ENCODE measurements around the gene RBM19. TPM values are rescaled to one million over a fixed set of nuclear protein-coding genes. Genes with fewer than 3 reads are reported as not detected.

Gene RBM19
- total and polyA plus RNA-seq, 2 of the 4 experiments (the other 2 are of a cell fraction), result 18.7 to 19.2 TPM

DNA sequence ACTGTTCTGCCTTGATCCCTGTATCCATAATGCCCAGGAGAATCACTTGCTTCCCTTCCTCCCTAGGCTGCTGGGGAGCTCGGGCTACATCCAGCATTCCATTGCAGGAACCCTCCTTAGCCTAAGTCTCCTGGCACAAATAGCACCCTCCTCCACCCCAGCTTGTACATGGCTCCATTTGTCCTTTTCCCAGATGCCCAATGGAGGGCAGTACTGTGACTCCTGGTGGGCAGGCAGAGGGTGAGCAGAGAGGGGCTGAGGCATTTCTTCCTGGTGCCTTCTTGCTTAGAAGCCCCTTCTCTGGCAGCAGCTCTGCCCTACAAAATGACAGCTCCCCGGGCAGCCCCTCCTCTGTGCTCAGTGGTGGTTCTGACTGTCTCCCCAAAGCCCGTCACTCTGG is 86.5 kb downstream of the RBM19 start:
- Histone ChIP-seq H3K4ac (ENCODE audit: low read depth, low read length) (no peak overlapping the region), H3K4me2 (ENCODE audit: low read depth, low read length) (no peak overlapping the region), H2AFZ (replicated peaks; ENCODE audit: low read length, poor library complexity) (no peak overlapping the region), H3K18ac (ENCODE audit: low read depth, low read length) (no peak overlapping the region), H4K8ac (ENCODE audit: low read depth in 2 of 2, low read length in 2 of 2) (no peak overlapping the region), H3K56ac (ENCODE audit: extremely low read depth, insufficient read depth, low read length) (no peak overlapping the region), H4K5ac (ENCODE audit: low read depth, low read length) (no peak overlapping the region), H3K9ac (ENCODE audit: low read depth, low read length) (no peak overlapping the region), H2BK20ac (ENCODE audit: low read depth, low read length) (no peak overlapping the region), H4K20me1 (ENCODE audit: insufficient read depth, low read length) (0 out of 2 replicates have a peak, but pooled peaks cover 4% of the 10 kb centered on the region), H3K36me3 (ENCODE audit: control insufficient read depth, insufficient read depth, low read length) (peaks cover 2% of the 10 kb centered on the region; the same call in 1 of the 2 replicates), H2BK15ac (ENCODE audit: low read depth, low read length) (no peak overlapping the region), H3K23ac (ENCODE audit: low read depth, low read length) (no peak overlapping the region), H2AK9ac (replicated peaks; ENCODE audit: low read depth, low read length, poor library complexity) (no peak overlapping the region), H3K4me3 (ENCODE audit: insufficient read depth, low read depth, low read length) (no peak overlapping the region), H3K79me1 (ENCODE audit: low read depth in 1 of 2, low read length in 2 of 2) (no peaks in the 10 kb centered on the region), H4K91ac (ENCODE audit: insufficient read depth, low read depth, low read length) (no peak overlapping the region), H2BK5ac (ENCODE audit: low read depth, low read length, poor library complexity, severe bottlenecking) (no peak overlapping the region), H3K27me3 (ENCODE audit: control insufficient read depth, insufficient read depth, low read length) (no peaks in the 10 kb centered on the region), H3K9me3 (ENCODE audit: control insufficient read depth, insufficient read depth, low read length) (peaks cover 2% of the 10 kb centered on the region; the same call in 1 of the 2 replicates), H3K4me1 (ENCODE audit: control insufficient read depth, insufficient read depth, low read length) (peaks cover 10% of the 10 kb centered on the region), H3K14ac (replicated peaks; ENCODE audit: low read depth, low read length) (no peak overlapping the region), H2BK120ac (ENCODE audit: low read depth, low read length) (no peak overlapping the region), H3K27ac (ENCODE audit: insufficient read depth, low read length) (no peak overlapping the region), H2AK5ac (ENCODE audit: low read depth, low read length) (no peak overlapping the region), H3K9me1 (ENCODE audit: insufficient read depth, low read length) (peaks cover 15% of the 10 kb centered on the region)
- intact Hi-C loops (cut with micrococcal nuclease), result no loop called here
- no peak for TF ChIP-seq CHD1 (IDR thresholded peaks at IDR 0.05; ENCODE audit: low read depth, low read length)
- TF ChIP-seq RFX5 (IDR thresholded peaks at IDR 0.05; ENCODE audit: low read depth, low read length), result no peak
- TF ChIP-seq RCOR1 (IDR thresholded peaks at IDR 0.05; ENCODE audit: insufficient replicate concordance, low read length), result no peak
- TF ChIP-seq MXI1 (IDR thresholded peaks at IDR 0.05; ENCODE audit: borderline replicate concordance, low read depth, low read length), result no peak
- no peak for TF ChIP-seq MAFK (IDR thresholded peaks at IDR 0.05; ENCODE audit: low read depth, low read length)
- no peak for TF ChIP-seq CEBPB (IDR thresholded peaks at IDR 0.05; ENCODE audit: low read depth, low read length)
- TF ChIP-seq, protein P1, sequence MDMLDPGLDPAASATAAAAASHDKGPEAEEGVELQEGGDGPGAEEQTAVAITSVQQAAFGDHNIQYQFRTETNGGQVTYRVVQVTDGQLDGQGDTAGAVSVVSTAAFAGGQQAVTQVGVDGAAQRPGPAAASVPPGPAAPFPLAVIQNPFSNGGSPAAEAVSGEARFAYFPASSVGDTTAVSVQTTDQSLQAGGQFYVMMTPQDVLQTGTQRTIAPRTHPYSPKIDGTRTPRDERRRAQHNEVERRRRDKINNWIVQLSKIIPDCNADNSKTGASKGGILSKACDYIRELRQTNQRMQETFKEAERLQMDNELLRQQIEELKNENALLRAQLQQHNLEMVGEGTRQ (IDR thresholded peaks at IDR 0.05; ENCODE audit: low read depth, low read length), result no peak
- TF ChIP-seq FOS (IDR thresholded peaks at IDR 0.05; ENCODE audit: low read depth, low read length), result no peak
- TF ChIP-seq RAD21 (IDR thresholded peaks at IDR 0.05; ENCODE audit: low read length), result no peak
- TF ChIP-seq, protein P2, sequence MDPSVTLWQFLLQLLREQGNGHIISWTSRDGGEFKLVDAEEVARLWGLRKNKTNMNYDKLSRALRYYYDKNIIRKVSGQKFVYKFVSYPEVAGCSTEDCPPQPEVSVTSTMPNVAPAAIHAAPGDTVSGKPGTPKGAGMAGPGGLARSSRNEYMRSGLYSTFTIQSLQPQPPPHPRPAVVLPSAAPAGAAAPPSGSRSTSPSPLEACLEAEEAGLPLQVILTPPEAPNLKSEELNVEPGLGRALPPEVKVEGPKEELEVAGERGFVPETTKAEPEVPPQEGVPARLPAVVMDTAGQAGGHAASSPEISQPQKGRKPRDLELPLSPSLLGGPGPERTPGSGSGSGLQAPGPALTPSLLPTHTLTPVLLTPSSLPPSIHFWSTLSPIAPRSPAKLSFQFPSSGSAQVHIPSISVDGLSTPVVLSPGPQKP (IDR thresholded peaks at IDR 0.05; ENCODE audit: borderline replicate concordance, low read depth, low read length), result no peak
- no peak for TF ChIP-seq SMC3 (IDR thresholded peaks at IDR 0.05; ENCODE audit: low read depth, low read length)
- TF ChIP-seq, protein P3, sequence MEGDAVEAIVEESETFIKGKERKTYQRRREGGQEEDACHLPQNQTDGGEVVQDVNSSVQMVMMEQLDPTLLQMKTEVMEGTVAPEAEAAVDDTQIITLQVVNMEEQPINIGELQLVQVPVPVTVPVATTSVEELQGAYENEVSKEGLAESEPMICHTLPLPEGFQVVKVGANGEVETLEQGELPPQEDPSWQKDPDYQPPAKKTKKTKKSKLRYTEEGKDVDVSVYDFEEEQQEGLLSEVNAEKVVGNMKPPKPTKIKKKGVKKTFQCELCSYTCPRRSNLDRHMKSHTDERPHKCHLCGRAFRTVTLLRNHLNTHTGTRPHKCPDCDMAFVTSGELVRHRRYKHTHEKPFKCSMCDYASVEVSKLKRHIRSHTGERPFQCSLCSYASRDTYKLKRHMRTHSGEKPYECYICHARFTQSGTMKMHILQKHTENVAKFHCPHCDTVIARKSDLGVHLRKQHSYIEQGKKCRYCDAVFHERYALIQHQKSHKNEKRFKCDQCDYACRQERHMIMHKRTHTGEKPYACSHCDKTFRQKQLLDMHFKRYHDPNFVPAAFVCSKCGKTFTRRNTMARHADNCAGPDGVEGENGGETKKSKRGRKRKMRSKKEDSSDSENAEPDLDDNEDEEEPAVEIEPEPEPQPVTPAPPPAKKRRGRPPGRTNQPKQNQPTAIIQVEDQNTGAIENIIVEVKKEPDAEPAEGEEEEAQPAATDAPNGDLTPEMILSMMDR (conservative IDR thresholded peaks at IDR 0.05; ENCODE audit: low read depth, low read length), result no peak
- TF ChIP-seq NFE2L2 (IDR thresholded peaks at IDR 0.05; ENCODE audit: low read depth, low read length), result no peak
- BruUV-seq (replicated peaks), result no TSS peak
- CTCF ChIA-PET, result no interaction called here
- POLR2A ChIA-PET (ENCODE audit: unreplicated experiment), result no interaction called here
- no CpG with 5 or more reads among the region's 3 CpGs for WGBS, 2 experiments (ENCODE audit: extremely low coverage in 2 of 2, insufficient read length in 1 of 2)
- ATAC-seq (ENCODE audit: low read depth) (no peak), DNase-seq (no peak)
- in situ Hi-C loops (cut with MboI; ENCODE audit: low sequenced_read_pairs), result no loop called here
- dilution Hi-C loops (cut with HindIII; ENCODE audit: low sequenced_read_pairs, unreplicated experiment), result no loop called here
